Measurements from ENCODE around the gene RASSF7. TPM values are rescaled to one million over a fixed set of nuclear protein-coding genes. Genes with fewer than 3 reads are reported as not detected.
A peak's percentile ranks its signal among the peaks of the same experiment; 100 is the strongest.

The RASSF7 gene
- total RNA-seq, 2 donors from 2014 or later: 49.4 to 107 TPM

- peaks cover 22% of the 10 kb centered on the region for H3K4me1 ChIP-seq (replicated peaks)
- DNase-seq (ENCODE audit: low spot score): no peak
- H3K27me3 ChIP-seq (replicated peaks; ENCODE audit: insufficient read depth): no peaks in the 10 kb centered on the region
- TF ChIP-seq POLR2AphosphoS5 (IDR thresholded peaks at IDR 0.05) (no peak), CTCF (IDR thresholded peaks at IDR 0.05) (no peak), POLR2A (IDR thresholded peaks at IDR 0.05) (no peak)
- H3K36me3 ChIP-seq: no peaks in the 10 kb centered on the region
- no peaks in the 10 kb centered on the region for H3K9me3 ChIP-seq
- H3K27ac ChIP-seq: peak overlapping the region; percentile 77 to 84
- H3K4me3 ChIP-seq: no peak overlapping the region
- WGBS: 81% methylated on average over 18 of the region's 18 CpGs
- intact Hi-C loops (cut with DNase I): no loop called here
Observed at GRCh38 chr11:567011-567628, 6.3 kb downstream of the RASSF7 start.

- Histone ChIP-seq H3K27ac (peak overlapping the region; percentile 77 to 84), H3K9me3 (no peaks in the 10 kb centered on the region), H3K4me1 (replicated peaks) (peaks cover 16% of the 10 kb centered on the region), H3K36me3 (no peaks in the 10 kb centered on the region), H3K27me3 (replicated peaks; ENCODE audit: insufficient read depth) (no peaks in the 10 kb centered on the region), H3K4me3 (peak overlapping the region; percentile 50 to 65)
- TF ChIP-seq POLR2A (IDR thresholded peaks at IDR 0.05) (no peak), POLR2AphosphoS5 (IDR thresholded peaks at IDR 0.05) (no peak), CTCF (IDR thresholded peaks at IDR 0.05) (no peak)
- 18% methylated on average over 31 of the region's 41 CpGs for WGBS
- DNase-seq (ENCODE audit: low spot score): no peak
- intact Hi-C loops (cut with DNase I): no loop called here
Observed at GRCh38 chr11:567629-568292, 7.0 kb downstream of the RASSF7 start.

- intact Hi-C loops (cut with DNase I): no loop called here
- WGBS: 2% methylated on average over 42 of the region's 123 CpGs
Observed at GRCh38 chr11:568306-569157, 7.8 kb downstream of the RASSF7 start.

GRCh38 chr11:569158-569885 is 8.6 kb downstream of the RASSF7 start:
- H3K27ac ChIP-seq: peak overlapping the region; percentile 70 to 84
- WGBS: 36% methylated on average over 36 of the region's 36 CpGs
- H3K36me3 ChIP-seq: no peaks in the 10 kb centered on the region
- no peaks in the 10 kb centered on the region for H3K27me3 ChIP-seq (replicated peaks; ENCODE audit: insufficient read depth)
- no peaks in the 10 kb centered on the region for H3K9me3 ChIP-seq
- H3K4me3 ChIP-seq: peak overlapping the region; percentile 50 to 65
- H3K4me1 ChIP-seq (replicated peaks): peaks cover 5% of the 10 kb centered on the region
- DNase-seq (ENCODE audit: low spot score): no peak
- no peak for TF ChIP-seq CTCF (IDR thresholded peaks at IDR 0.05)
- TF ChIP-seq POLR2A (IDR thresholded peaks at IDR 0.05): peak; percentile 4
- intact Hi-C loops (cut with DNase I): no loop called here

More at GRCh38 chr11:568306-569157, 7.8 kb downstream of the RASSF7 start:
- H3K4me3 ChIP-seq: peak overlapping the region; percentile 50 to 65
- DNase-seq (ENCODE audit: low spot score): peak; percentile 92
- TF ChIP-seq CTCF (IDR thresholded peaks at IDR 0.05): peak in 1 of 4 experiments; percentile 15
- peak; percentile 87 for TF ChIP-seq POLR2A (IDR thresholded peaks at IDR 0.05)
- peak; percentile 56 for TF ChIP-seq POLR2AphosphoS5 (IDR thresholded peaks at IDR 0.05)
- no peaks in the 10 kb centered on the region for H3K9me3 ChIP-seq
- peak overlapping the region; percentile 77 to 84 for H3K27ac ChIP-seq
- H3K36me3 ChIP-seq: no peaks in the 10 kb centered on the region
- H3K27me3 ChIP-seq (replicated peaks; ENCODE audit: insufficient read depth): no peaks in the 10 kb centered on the region
- H3K4me1 ChIP-seq (replicated peaks): peaks cover 13% of the 10 kb centered on the region
